HG03432 (cell line): ENCODE results near the gene RPS6KA2.

ENCODE experiments used
- ATAC-seq: cut with Tn5 transposase; IDR thresholded peaks from one replicate; pipeline ENCODE4 v1.9.1; 2021; ENCODE audit warnings: mild to moderate bottlenecking, moderate library complexity; ENCODE audit not compliant: unreplicated experiment

The RPS6KA2 gene

DNA sequence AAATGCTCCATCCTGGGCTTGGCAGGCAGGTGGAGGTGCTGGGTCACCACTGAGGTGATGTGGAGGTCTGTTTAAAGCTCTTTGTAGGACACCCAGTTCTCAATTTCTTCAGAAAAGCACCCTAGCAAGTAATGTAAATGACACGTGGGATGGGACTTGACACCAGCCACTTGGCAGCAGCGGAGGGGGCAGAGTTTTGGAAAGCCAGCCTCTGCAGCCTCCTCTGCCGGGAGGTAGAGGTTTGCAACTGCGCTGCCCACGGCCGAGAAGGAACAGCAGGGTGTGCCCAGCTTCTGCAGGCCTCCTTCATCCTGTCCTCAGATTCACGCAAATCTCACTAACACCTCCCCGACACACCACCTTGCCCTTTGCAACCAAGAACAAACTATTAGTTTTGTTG, 117.9 kb downstream of the RPS6KA2 start:
- no peak for ATAC-seq

DNA sequence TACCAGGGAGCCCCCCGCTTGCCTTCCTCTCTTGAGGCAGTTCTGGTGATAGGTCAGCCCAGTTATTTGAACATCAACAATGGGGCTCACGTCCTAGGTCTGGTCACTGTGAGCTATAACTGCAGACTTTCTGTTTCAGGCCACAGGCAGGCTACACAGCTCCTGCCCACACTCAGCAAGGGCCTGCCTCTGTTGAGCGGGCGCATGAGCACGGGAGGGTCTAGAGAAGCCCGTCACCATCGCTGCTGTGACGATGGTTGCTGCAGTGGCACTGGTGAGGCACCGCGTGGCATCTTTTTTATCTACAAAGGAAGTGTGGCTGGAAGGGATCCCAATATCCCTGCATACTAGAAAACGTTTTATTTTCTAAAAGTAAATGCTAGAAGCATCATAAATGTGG, 118.3 kb downstream of the RPS6KA2 start:
- ATAC-seq = no peak

- no peak for ATAC-seq
Measured at GRCh38 chr6:166507809-166508564, 119.1 kb downstream of the RPS6KA2 start.

DNA sequence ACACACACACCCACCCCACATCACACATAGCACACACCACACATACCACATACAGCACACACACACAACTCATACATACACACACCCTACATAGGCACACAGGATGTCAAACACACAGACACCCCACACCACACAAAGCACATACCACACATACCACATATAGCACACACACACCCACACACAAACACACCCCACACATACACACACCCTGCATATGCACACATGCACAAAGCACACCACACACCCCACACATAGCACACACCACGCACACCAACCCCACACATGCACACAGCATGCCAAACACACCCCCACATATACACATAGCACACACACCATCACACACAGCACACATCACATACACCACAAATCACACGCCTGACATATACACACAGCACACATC, 119.7 kb downstream of the RPS6KA2 start:
- ATAC-seq = no peak

- ATAC-seq = no peak
Measured at GRCh38 chr6:166505133-166505905, 121.7 kb downstream of the RPS6KA2 start.

GRCh38 chr6:166504100-166504499, 123.0 kb downstream of the RPS6KA2 start:
- no peak for ATAC-seq

DNA sequence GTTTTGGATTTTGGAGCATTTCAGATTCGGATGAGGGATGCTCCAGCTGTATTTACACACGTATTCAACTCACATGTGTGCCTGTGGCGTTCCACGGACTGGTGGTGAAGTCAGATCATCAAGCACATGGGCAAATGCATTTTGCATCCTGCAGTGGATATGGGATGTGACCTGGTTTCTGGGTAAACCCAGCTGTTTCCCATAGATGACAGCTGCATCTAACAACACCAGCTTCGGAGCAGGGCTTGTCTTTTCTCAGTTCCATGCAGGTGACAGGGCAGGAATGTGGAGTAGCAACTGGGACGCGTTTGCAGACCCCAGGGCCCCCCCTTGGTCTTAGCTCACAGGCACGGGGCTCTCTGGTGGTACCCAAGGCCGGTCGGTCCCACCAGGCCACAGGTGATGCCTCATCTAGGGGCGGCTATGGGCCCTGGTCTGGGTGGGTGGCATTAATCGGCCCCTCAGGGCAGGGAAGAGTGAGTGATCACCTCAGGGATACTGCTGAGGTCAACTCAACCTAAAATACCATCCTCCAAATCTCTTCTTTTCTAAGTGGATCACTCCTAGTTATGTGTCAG, 123.8 kb downstream of the RPS6KA2 start:
- ATAC-seq = no peak

- ATAC-seq = no peak
Measured at GRCh38 chr6:166502453-166502852, 124.6 kb downstream of the RPS6KA2 start.

GRCh38 chr6:166501246-166501645, 125.8 kb downstream of the RPS6KA2 start:
- ATAC-seq = no peak

- peak; percentile 4 for ATAC-seq
Measured at GRCh38 chr6:166500246-166500645, 126.8 kb downstream of the RPS6KA2 start.

DNA sequence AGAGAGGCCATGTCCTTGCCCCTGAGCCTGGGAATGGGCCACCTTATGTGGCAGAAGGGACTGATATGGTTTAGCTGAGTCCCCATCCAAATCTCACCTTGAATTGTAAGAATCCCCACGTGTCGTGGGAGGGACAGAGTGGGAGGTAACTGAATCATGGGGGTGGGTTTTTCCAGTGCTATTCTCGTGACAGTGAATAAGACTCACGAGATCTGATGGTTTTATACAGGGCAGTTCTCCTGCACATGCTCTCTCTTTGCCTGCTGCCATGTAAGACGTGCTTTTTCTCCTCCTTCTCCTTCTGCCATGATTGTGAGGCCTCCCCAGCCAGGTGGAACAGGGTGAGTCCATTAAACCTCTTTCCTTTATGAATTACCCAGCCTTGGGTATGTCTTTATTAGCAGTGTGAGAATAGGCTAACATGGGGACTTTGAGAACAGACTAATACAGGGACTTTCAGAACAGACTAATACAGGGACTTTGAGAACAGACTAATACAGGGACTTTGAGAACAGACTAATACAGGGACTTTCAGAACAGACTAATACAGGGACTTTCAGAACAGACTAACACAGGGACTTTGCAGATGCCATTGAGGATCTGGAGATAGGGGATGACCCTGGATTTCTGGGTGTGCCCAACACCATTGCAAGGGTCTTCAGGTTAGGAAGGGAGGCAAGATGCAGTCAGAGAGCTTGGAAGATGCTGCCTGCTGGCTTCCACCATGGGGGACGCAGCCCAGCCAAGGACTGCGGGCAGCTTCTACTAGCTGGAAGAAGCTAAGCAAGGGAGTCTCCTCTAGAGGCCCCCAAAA, 127.5 kb downstream of the RPS6KA2 start:
- ATAC-seq = peak; percentile 85

- ATAC-seq = no peak
Measured at GRCh38 chr6:166498661-166499349, 128.2 kb downstream of the RPS6KA2 start.

DNA sequence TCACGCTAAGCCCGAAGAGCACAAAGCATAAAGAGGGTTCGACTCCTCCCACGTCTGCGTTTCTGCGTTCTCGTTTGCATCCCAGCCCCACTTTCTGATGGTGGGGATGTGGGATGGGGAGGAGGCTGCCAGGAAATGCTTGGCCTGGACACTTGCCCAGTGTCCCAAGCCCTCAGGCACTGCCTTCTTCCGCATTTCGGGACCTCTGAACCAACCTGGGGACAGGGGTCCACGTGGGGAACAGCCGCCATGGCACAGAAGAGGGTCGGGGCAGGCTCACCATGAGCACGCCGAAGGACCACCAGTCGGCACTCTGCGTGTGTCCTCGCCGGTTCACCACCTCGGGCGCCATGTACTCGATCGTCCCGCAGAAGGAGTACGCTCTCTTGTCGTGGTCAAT, 128.8 kb downstream of the RPS6KA2 start:
- ATAC-seq = no peak

- no peak for ATAC-seq
Measured at GRCh38 chr6:166497087-166497899, 129.8 kb downstream of the RPS6KA2 start.

DNA sequence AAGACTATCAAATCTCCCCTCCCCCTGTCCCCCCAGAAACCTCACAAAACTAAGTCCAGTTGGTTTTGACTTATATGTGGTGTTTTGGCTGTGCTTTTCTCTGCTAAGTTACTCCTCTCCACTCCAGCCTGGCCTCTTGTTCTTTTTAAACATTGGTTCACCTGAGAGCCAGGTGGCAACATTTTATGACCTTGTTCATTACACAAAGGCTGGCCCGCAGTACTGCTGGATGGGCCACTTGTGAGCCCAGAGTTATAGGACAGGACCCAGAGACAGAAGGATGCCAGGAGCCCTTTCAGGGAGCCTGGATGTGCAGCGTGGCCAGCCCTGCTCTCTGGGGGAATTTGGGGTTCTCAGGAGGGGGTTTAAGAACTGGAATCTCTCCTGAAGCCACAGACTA, 130.6 kb downstream of the RPS6KA2 start:
- no peak for ATAC-seq

- ATAC-seq = no peak
Measured at GRCh38 chr6:166495487-166496314, 131.3 kb downstream of the RPS6KA2 start.

GRCh38 chr6:166494757-166495486, 132.1 kb downstream of the RPS6KA2 start:
- no peak for ATAC-seq

- no peak for ATAC-seq
Measured at GRCh38 chr6:166494101-166494441, 133.0 kb downstream of the RPS6KA2 start.
